ENCODE results near the gene FAM9B. TPM values are rescaled to one million over a fixed set of nuclear protein-coding genes. Genes with fewer than 3 reads are reported as not detected.

The FAM9B gene
- total and polyA plus RNA-seq, 2 of the 4 experiments (the other 2 are of a cell fraction) = not detected

DNA sequence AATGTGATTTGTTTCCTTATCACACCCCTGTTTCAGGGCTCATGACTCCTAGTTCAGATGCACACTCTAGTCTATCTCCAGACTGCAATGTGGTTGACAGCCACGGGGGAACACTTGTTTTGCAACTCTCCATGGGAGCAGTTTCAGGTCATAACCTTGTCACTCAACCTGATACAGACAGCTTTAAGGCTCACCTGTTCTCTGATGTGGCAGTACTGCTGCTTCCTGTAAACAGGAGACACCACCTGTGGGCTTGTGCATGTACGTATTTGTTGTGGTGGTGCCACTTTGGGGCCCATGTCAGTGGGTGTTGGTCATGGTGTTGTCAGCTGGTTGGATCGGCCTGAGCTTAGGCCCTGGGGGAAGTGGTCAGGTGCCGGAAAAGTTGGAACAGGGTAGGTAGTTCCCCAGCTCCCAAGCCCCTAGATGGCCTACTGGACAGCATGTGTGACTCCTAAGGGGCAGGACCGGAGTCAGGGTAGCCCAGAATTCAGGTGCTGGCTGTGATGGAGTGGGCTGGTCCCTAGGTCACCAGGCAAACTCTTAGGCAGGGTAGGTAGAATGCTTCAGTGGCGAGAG is 46.2 kb downstream of the FAM9B start:
- H3K9me3 ChIP-seq (ENCODE audit: control insufficient read depth, insufficient read depth, low read length) = no peaks in the 10 kb centered on the region
- H3K9ac ChIP-seq (ENCODE audit: low read depth, low read length) = no peak overlapping the region
- peak overlapping the region; percentile 57 for H2AK9ac ChIP-seq (replicated peaks; ENCODE audit: low read depth, low read length, poor library complexity)
- no peaks in the 10 kb centered on the region for H3K36me3 ChIP-seq (ENCODE audit: control insufficient read depth, insufficient read depth, low read length)
- no peak overlapping the region for H3K27ac ChIP-seq (ENCODE audit: insufficient read depth, low read length)
- BruUV-seq (replicated peaks) = no TSS peak
- in situ Hi-C loops (cut with MboI; ENCODE audit: low sequenced_read_pairs) (no loop called here), dilution Hi-C loops (cut with HindIII; ENCODE audit: low sequenced_read_pairs, unreplicated experiment) (no loop called here), intact Hi-C loops (cut with micrococcal nuclease) (no loop called here)
- H3K4me1 ChIP-seq (ENCODE audit: control insufficient read depth, insufficient read depth, low read length) = peaks cover 3% of the 10 kb centered on the region; the same call in 1 of the 2 replicates
- H3K79me1 ChIP-seq (ENCODE audit: low read depth in 1 of 2, low read length in 2 of 2) = no peaks in the 10 kb centered on the region
- DNase-seq = no peak
- no peak overlapping the region for H3K56ac ChIP-seq (ENCODE audit: extremely low read depth, insufficient read depth, low read length)
- no peak overlapping the region for H2AK5ac ChIP-seq (ENCODE audit: low read depth, low read length)
- TF ChIP-seq, protein P1, sequence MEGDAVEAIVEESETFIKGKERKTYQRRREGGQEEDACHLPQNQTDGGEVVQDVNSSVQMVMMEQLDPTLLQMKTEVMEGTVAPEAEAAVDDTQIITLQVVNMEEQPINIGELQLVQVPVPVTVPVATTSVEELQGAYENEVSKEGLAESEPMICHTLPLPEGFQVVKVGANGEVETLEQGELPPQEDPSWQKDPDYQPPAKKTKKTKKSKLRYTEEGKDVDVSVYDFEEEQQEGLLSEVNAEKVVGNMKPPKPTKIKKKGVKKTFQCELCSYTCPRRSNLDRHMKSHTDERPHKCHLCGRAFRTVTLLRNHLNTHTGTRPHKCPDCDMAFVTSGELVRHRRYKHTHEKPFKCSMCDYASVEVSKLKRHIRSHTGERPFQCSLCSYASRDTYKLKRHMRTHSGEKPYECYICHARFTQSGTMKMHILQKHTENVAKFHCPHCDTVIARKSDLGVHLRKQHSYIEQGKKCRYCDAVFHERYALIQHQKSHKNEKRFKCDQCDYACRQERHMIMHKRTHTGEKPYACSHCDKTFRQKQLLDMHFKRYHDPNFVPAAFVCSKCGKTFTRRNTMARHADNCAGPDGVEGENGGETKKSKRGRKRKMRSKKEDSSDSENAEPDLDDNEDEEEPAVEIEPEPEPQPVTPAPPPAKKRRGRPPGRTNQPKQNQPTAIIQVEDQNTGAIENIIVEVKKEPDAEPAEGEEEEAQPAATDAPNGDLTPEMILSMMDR (conservative IDR thresholded peaks at IDR 0.05; ENCODE audit: low read depth, low read length) = no peak
- TF ChIP-seq FOS (IDR thresholded peaks at IDR 0.05; ENCODE audit: low read depth, low read length) (no peak), RAD21 (IDR thresholded peaks at IDR 0.05; ENCODE audit: low read length) (no peak), RFX5 (IDR thresholded peaks at IDR 0.05; ENCODE audit: low read depth, low read length) (no peak)
- TF ChIP-seq, protein P2, sequence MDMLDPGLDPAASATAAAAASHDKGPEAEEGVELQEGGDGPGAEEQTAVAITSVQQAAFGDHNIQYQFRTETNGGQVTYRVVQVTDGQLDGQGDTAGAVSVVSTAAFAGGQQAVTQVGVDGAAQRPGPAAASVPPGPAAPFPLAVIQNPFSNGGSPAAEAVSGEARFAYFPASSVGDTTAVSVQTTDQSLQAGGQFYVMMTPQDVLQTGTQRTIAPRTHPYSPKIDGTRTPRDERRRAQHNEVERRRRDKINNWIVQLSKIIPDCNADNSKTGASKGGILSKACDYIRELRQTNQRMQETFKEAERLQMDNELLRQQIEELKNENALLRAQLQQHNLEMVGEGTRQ (IDR thresholded peaks at IDR 0.05; ENCODE audit: low read depth, low read length) = no peak
- H3K4ac ChIP-seq (ENCODE audit: low read depth, low read length) = no peak overlapping the region
- no peak overlapping the region for H3K4me2 ChIP-seq (ENCODE audit: low read depth, low read length)
- no peak overlapping the region for H2BK20ac ChIP-seq (ENCODE audit: low read depth, low read length)
- CTCF ChIA-PET = no interaction called here
- H4K8ac ChIP-seq (ENCODE audit: low read depth in 2 of 2, low read length in 2 of 2) = no peak overlapping the region
- H3K4me3 ChIP-seq (ENCODE audit: insufficient read depth, low read depth, low read length) = no peak overlapping the region
- no peaks in the 10 kb centered on the region for H3K27me3 ChIP-seq (ENCODE audit: control insufficient read depth, insufficient read depth, low read length)
- no peak overlapping the region for H4K5ac ChIP-seq (ENCODE audit: low read depth, low read length)
- POLR2A ChIA-PET (ENCODE audit: unreplicated experiment) = no interaction called here
- WGBS, 2 experiments (ENCODE audit: extremely low coverage in 2 of 2, insufficient read length in 1 of 2) = no CpG with 5 or more reads among the region's 6 CpGs
- no peak overlapping the region for H2BK15ac ChIP-seq (ENCODE audit: low read depth, low read length)
- H2BK120ac ChIP-seq (ENCODE audit: low read depth, low read length) = no peak overlapping the region
- H4K91ac ChIP-seq (ENCODE audit: insufficient read depth, low read depth, low read length) = no peak overlapping the region
- H3K18ac ChIP-seq (ENCODE audit: low read depth, low read length) = no peak overlapping the region
- H4K20me1 ChIP-seq (ENCODE audit: insufficient read depth, low read length) = no peaks in the 10 kb centered on the region
- peak overlapping the region; percentile 82 for H2AFZ ChIP-seq (replicated peaks; ENCODE audit: low read length, poor library complexity)
- no peak overlapping the region for H2BK5ac ChIP-seq (ENCODE audit: low read depth, low read length, poor library complexity, severe bottlenecking)
- no peak overlapping the region for H3K14ac ChIP-seq (replicated peaks; ENCODE audit: low read depth, low read length)
- ATAC-seq (ENCODE audit: low read depth) = no peak
- H3K23ac ChIP-seq (ENCODE audit: low read depth, low read length) = no peak overlapping the region
- no peaks in the 10 kb centered on the region; the same call in 1 of the 2 replicates for H3K9me1 ChIP-seq (ENCODE audit: insufficient read depth, low read length)
